ENCODE measurements around the gene APELA.

Gene APELA

GRCh38 chr4:164902608-164903007 is 25.6 kb downstream of the APELA start:
- Histone ChIP-seq H3K9ac (ENCODE audit: low read length) (no peak overlapping the region), H3K9me3 (replicated peaks; ENCODE audit: insufficient read depth, low read length) (no peaks in the 10 kb centered on the region), H3K4me1 (ENCODE audit: low read length) (no peaks in the 10 kb centered on the region), H3K79me2 (ENCODE audit: low read length) (no peaks in the 10 kb centered on the region), H4K20me1 (ENCODE audit: insufficient read depth, low read length) (no peaks in the 10 kb centered on the region), H3K9me2 (replicated peaks; ENCODE audit: insufficient read depth, low read length) (no peaks in the 10 kb centered on the region), H3K27me3 (replicated peaks; ENCODE audit: insufficient read depth, low read length) (no peaks in the 10 kb centered on the region), H3F3A (ENCODE audit: insufficient read depth, low read length) (no peaks in the 10 kb centered on the region), H3K27ac (ENCODE audit: low read length) (no peak overlapping the region), H2AFZ (ENCODE audit: low read length) (no peak overlapping the region), H3K36me3 (replicated peaks; ENCODE audit: insufficient read depth, low read length) (no peaks in the 10 kb centered on the region), H3K4me3 (ENCODE audit: low read length) (no peak overlapping the region), H3K4me2 (ENCODE audit: low read depth, low read length) (no peak overlapping the region)
- no peak for TF ChIP-seq EZH2phosphoT487 (IDR thresholded peaks at IDR 0.05; ENCODE audit: low read length)
- no peak for TF ChIP-seq EZH2 (optimal IDR thresholded peaks at IDR 0.05; ENCODE audit: low read depth, low read length)
- TF ChIP-seq, protein P1, sequence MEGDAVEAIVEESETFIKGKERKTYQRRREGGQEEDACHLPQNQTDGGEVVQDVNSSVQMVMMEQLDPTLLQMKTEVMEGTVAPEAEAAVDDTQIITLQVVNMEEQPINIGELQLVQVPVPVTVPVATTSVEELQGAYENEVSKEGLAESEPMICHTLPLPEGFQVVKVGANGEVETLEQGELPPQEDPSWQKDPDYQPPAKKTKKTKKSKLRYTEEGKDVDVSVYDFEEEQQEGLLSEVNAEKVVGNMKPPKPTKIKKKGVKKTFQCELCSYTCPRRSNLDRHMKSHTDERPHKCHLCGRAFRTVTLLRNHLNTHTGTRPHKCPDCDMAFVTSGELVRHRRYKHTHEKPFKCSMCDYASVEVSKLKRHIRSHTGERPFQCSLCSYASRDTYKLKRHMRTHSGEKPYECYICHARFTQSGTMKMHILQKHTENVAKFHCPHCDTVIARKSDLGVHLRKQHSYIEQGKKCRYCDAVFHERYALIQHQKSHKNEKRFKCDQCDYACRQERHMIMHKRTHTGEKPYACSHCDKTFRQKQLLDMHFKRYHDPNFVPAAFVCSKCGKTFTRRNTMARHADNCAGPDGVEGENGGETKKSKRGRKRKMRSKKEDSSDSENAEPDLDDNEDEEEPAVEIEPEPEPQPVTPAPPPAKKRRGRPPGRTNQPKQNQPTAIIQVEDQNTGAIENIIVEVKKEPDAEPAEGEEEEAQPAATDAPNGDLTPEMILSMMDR (IDR thresholded peaks at IDR 0.05; ENCODE audit: low read length) = no peak
- DNase-seq = no peak

- Histone ChIP-seq H3F3A (ENCODE audit: insufficient read depth, low read length) (no peaks in the 10 kb centered on the region), H3K4me3 (ENCODE audit: low read length) (no peak overlapping the region), H4K20me1 (ENCODE audit: insufficient read depth, low read length) (no peaks in the 10 kb centered on the region), H3K9me2 (replicated peaks; ENCODE audit: insufficient read depth, low read length) (no peaks in the 10 kb centered on the region), H3K9me3 (replicated peaks; ENCODE audit: insufficient read depth, low read length) (no peaks in the 10 kb centered on the region), H3K36me3 (replicated peaks; ENCODE audit: insufficient read depth, low read length) (no peaks in the 10 kb centered on the region), H3K4me2 (ENCODE audit: low read depth, low read length) (no peak overlapping the region), H3K27ac (ENCODE audit: low read length) (no peak overlapping the region), H3K79me2 (ENCODE audit: low read length) (no peaks in the 10 kb centered on the region), H3K4me1 (ENCODE audit: low read length) (no peaks in the 10 kb centered on the region), H2AFZ (ENCODE audit: low read length) (no peak overlapping the region), H3K27me3 (replicated peaks; ENCODE audit: insufficient read depth, low read length) (no peaks in the 10 kb centered on the region), H3K9ac (ENCODE audit: low read length) (no peak overlapping the region)
- DNase-seq = no peak
- TF ChIP-seq EZH2 (optimal IDR thresholded peaks at IDR 0.05; ENCODE audit: low read depth, low read length) = no peak
- TF ChIP-seq, protein P1 (IDR thresholded peaks at IDR 0.05; ENCODE audit: low read length) = no peak
- TF ChIP-seq EZH2phosphoT487 (IDR thresholded peaks at IDR 0.05; ENCODE audit: low read length) = no peak
Measured at GRCh38 chr4:164904336-164904735, 27.4 kb downstream of the APELA start.

DNA sequence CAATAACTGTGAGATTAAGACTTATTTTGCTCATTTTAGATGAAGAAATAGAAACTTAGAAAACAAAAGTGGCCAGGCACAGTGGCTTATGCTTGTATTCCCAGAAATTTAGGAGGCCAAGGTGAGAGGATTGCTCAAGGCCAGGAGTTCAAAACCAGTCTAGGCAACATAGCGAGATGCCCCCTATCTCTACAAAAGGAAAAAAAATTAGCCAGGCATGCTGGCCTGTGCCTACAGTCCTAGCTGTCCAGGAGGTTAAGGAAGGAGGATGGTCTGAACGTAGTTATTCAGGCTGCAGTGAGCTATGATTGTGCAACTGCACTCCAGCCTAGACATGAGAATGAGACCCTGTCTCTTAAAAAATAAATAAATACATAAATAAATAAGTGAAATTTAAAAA is 28.0 kb downstream of the APELA start:
- no peaks in the 10 kb centered on the region for H3K4me1 ChIP-seq (ENCODE audit: low read length)
- H3K27me3 ChIP-seq (replicated peaks; ENCODE audit: insufficient read depth, low read length) = no peaks in the 10 kb centered on the region
- TF ChIP-seq, protein P1 (IDR thresholded peaks at IDR 0.05; ENCODE audit: low read length) = no peak
- no peak for TF ChIP-seq EZH2phosphoT487 (IDR thresholded peaks at IDR 0.05; ENCODE audit: low read length)
- no peak overlapping the region for H3K4me2 ChIP-seq (ENCODE audit: low read depth, low read length)
- no peak overlapping the region for H3K27ac ChIP-seq (ENCODE audit: low read length)
- no peaks in the 10 kb centered on the region for H3F3A ChIP-seq (ENCODE audit: insufficient read depth, low read length)
- H3K79me2 ChIP-seq (ENCODE audit: low read length) = no peaks in the 10 kb centered on the region
- no peak overlapping the region for H3K4me3 ChIP-seq (ENCODE audit: low read length)
- H3K9me3 ChIP-seq (replicated peaks; ENCODE audit: insufficient read depth, low read length) = no peaks in the 10 kb centered on the region
- H3K9ac ChIP-seq (ENCODE audit: low read length) = no peak overlapping the region
- H3K9me2 ChIP-seq (replicated peaks; ENCODE audit: insufficient read depth, low read length) = no peaks in the 10 kb centered on the region
- H4K20me1 ChIP-seq (ENCODE audit: insufficient read depth, low read length) = no peaks in the 10 kb centered on the region
- no peak overlapping the region for H2AFZ ChIP-seq (ENCODE audit: low read length)
- no peaks in the 10 kb centered on the region for H3K36me3 ChIP-seq (replicated peaks; ENCODE audit: insufficient read depth, low read length)
- no peak for DNase-seq

All from MM.1S (cell line).